IPS-NIHi11 (cell line): ENCODE data around the gene ATOH7.
A peak's percentile ranks its signal among the peaks of the same experiment; 100 is the strongest.
"Not testable (repeated sequence)": the region's sequence is repeated elsewhere in the genome, so short reads cannot be mapped to it uniquely, and the experiment has no call there.

Experiments
- DNase-seq: peaks from one replicate; pipeline ENCODE4 v3.0.0; 2012; ENCODE audit warnings: mixed read lengths, low spot score

The ATOH7 gene

DNA sequence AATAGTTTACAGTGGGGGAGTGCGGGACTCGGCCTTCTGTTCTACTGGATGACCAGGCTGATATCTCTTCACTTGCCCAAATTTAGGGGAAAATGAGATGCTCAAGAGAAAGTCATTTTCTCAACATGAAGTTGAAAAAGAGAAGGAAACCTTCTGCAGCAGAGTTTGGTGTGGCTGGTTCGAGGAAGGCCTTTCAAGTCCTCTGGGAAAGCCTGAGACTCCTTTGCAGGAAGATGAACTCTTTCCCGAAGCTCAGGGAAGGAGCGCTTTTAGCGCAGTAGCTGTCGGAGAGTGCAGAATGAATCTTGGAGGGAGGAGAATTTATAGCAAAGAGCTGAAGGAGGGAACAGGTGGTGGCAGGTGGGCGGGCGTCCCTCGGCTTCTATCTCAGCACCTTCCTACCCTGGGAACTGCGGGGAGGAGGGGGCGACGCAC, at the start of gene ATOH7:
Gene ATOH7 (minus strand): TSS at position 297 of the 435 bp plus-strand sequence. CDS start 436 bp downstream, outside the sequence.
- DNase-seq = peak; percentile 44

DNA sequence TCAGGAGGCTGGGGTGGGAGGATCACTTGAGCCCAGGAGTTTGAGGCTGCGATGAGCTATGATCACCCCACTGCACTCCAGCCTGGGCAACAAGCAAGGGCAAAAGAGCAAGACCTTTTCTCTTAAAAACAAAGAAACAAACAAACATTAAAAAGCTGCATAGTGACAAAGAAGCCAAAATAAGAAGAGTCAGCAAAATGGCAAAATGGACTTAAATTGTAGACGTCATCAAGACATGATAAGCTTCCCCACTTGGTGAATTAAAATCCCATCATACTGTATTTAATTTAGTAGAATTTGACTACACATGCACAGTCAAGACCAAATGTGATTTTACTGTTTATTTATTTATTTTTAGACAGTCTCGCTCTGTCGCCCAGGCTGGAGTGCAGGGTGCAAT, 48.8 kb upstream of the ATOH7 start:
- DNase-seq = no peak

DNA sequence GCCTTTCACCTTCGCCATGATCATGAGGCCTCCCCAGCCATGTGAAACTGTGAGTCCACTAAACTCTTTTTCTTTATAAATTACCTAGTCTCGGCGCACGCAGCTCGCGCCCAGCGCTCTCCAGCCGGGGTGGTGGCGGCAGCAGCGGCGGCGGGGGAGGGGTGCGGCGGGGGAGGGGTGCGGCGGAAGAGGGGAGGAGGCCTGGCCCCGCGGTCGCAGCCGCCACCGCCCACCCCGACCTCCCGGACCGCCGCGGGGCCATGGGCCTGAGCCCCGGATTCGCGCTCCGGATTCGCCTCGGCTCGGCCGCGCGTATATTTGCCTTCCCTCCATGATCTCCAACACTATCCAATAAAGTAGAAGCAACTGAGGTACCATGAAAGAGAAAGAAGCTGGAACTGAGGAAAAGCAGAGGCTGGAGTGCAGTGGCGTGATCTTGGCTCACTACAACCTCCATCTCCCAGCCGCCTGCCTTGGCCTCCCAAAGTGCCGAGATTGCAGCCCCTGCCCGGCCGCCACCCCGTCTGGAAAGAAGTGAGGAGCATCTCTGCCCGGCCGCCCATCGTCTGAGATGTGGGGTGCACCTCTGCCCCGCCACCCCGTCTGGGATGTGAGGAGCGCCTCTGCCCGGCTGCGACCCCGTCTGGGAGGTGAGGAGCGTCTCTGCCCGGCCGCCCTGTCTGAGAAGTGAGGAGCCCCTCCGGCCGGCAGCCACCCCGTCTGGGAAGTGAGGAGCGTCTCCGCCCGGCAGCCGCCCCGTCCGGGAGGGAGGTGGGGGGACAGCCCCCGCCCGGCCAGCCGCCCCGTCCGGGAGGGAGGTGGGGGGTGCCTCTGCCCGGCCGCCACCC, 47.2 kb upstream of the ATOH7 start:
- not testable (repeated sequence) for DNase-seq

DNA sequence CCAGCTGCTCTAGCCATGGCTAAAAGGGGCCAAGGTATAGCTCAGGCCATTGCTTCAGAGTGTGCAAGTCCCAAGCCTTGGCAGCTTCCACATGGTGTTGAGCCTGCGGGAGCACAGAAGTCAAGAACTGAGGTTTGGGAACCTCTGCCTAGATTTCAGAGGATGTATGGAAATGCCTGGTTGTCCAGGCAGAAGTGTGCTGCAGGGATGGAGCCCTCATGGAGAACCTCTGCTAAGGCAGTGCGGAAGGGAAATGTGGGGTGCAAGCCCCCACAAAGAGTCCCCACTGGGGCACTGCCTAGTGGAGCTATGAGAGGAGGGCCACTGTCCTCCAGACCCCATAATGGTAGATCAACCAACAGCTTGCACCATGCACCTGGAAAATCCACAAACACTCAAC, 45.9 kb upstream of the ATOH7 start:
- not testable (repeated sequence) for DNase-seq

DNA sequence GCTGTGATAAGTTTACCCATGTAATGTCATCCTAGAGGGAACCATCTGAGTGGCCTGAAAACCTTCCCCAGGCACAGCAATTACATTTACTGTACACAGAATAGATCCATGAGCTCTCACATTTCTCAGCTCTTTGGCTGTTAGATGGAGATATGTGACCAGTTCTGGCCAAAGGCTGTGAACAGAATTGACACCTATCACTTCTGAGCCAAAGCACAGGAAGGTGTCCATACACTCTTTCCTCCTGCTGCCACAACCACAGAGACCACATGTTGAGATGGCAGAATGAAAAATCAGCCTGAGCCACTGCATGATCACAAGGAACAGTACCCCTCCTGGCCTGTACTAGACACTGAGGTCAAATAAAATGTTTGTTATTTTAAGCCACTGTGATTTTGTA, 44.3 kb upstream of the ATOH7 start:
- DNase-seq = no peak

DNA sequence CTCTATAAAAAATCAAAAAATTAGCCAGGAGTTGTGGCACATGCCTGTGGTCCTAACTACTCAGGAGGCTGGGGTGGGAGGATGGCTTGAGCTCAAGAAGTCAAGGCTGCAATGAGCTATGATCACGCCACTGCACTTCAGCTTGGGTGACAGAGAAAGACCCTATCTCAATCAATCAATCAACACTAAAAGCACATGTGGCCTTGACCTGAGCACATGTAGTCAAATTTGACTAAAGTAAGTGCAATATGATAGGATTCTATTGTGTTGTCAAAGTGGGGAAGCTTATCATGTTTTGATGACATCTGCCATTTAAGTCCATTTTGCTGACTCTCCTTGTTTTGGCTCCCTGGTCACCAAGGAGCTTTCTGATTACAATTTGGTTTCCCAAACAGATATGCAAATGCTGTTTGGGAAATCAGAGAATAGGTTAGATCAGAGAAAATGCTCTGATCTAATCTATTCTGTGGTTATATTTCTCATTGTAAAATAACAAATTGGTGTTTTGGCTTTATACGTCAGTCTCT, 43.8 kb upstream of the ATOH7 start:
- no peak for DNase-seq

DNA sequence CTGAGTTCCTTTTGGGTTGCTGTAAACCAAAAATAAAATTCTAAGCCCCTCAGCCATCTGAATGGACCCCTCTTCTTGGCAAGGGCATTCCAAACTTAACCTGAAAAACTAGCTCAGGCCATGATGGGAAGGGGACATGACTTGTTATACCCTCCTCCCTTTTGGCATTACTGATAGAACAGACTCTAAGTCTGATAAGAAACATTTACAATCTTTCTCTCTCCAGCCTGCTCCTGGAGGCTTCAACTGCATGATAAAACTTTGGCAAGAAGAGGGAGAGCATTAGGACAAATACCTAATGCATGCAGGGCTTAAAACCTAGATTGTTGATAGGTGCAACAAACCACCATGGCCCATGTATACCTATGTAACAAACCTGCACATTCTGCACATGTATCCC, 40.9 kb upstream of the ATOH7 start:
- no peak for DNase-seq

DNA sequence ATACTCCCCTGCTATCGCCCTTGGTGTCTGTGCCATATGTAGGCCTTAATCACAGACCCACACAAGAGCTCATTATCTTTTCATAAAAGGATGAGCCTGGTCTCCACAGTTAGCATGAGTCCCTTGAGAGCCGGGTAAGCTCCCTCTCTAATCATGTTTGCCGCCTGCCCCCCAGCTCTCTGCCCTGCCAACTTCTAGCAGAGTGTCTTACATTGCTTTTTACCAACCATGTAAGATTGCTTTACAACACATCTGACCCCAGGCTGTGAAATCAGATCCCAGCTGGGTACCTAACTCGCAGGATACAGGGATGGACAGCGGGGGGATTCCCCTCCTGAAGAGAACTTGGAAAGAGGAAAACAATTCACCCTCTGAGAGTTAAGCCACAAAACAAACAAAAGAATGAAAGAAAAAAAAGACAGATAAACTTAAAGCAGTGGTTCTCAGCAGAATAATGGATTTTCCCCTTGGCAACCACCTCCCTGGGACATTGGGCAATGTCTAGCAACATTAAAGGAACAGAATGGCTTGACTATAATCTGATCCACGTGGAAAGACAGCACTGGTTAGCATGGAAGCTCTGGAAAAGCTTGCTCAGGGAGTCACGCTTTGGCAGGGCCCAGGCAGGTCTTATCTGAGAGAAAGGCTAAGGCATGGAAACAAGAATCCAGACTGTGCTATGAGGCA, 39.4 kb upstream of the ATOH7 start:
- no peak for DNase-seq

DNA sequence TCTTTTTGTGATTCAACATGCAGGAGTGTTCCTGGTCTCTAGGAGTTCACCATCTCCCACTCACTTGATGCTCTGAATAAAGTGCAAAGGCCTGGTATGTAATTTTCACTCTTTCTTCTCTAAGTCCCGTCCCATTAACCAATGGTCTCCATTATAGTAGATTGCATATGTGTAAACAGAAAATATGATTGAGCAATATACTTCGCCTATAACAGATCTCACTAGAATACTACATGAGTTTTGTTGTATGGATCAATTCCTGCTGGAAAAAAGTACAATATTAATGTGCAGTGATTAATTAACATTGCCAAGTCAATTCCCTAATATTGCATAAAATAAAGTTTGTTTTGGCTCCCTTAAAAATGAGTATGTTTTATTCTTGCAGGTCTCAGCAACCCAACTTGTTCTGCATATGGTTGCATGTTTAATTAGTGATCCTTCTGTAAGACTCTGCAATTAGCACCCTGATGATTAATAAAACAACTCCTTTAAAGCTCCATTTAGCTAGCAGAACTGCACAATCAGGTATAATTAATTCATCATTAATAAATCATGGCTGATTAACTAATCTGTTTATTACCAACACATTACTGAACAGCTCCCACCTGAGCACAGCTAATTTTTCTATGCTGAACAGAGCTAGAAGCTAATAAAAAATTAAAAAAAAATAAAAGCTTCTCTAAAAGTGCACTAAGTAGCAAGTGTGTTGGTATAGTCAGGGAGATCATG, 37.8 kb upstream of the ATOH7 start:
- DNase-seq = no peak

DNA sequence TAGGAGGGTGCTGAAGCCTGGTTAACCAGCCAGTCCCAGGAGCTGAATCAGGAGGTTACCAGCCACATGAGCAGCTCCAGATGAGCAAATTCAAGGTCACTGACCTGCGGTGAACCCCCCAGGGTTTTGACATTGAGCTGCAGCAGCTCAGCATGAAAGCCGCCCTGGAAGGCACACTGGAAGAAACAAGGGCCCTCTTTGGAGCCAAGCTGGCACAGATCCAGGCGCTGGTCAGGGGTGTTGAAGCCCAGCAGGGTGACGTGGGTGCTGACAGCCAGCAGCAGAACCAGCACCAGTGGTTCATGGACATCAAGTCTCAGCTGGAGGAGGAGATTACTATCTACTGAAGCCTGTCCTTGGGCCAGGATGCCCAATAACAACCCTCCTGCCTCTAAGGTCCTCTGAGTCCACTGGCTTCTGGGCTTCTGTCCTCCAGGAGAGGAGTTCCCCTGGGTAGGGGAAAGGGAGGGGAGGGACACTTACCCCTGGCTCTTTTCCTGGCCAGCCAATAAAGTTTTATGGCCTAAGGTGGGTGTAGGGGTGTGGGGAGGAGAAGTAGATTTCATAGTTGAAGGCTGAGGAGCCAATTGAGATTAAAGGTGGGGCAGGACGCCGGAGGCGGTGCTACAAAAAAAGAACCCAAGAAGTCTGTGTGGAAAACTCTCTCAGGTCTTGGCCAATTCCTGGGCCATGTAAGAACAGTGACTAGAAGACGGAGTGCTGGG, 29.4 kb upstream of the ATOH7 start:
- no peak for DNase-seq

DNA sequence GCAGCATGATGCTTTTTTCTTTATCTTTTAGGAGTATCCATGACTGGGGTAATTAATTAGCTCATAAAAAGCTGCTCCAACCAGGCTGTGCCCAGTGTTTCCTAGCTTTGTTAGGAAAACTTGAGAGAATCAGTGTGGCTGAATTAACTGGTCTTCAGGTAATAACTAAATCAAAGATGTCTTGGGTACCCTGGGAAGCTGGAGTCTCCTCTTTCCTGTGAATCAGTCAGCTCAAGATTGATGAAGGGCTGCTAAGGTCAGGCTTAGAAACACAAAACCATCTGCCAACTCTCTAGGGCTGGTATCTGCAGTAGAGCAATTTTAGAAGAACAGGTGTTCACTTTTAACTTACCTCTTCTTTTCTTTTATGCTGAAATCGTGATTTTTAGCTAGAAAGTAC, 21.4 kb upstream of the ATOH7 start:
- no peak for DNase-seq

DNA sequence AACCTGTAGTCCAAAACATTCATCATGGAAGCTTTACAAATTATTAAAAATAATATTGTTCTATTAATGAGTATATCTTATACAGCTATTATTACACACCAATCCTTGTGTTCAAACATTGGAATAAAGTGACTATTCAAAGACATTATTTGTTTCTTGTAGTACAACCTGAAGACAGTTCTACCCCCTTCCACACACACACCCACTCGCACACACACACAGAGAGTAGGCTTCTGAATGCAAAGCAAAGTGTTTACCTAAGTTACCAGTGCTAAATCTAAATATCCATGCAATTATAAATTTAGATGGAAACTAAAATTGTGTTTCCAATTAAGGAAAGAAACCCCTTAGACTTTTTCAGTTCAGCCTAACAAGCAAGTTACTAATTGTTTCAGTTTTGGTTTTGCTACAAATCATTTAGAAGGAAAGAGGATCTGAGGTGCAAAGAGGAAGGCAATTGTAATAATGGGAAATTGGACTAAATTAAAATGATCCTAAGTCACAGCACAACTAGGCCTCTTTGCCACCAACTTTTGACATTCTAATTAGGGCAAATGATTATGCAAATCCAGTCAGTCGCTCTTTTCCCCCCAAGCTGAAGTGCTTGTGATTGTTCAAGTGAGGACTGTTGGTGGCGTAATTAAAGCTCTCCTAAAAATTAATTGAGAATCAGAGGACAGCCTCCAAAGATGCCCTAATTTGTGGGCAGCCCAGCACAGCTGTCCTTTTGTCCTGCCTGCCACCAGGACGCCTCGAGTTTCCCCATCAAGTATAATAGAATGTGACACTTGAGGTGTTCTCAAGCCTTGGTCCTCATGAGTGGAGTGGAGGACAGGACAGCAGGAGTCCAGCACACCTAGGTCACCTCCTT, 19.9 kb upstream of the ATOH7 start:
- no peak for DNase-seq

DNA sequence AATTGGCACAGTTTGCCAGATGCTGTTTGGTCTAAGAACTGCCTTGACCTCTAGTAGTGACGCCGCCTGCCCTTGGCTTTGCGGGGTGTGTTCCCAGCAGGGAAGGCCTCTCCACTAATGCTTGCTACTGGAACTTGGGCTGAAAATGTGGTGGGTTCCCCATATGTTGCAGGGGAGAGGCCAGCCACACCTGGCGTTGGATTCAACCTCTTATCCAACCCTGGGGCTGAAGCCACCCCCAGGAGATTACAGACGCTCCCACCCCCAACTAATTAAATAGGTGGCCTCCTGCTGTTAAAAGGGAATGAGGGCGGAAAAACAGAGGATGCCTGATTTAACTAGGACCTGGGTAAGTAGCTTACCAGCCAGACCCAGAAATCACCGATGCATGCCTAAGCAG, 19.2 kb upstream of the ATOH7 start:
- peak; percentile 61 for DNase-seq

DNA sequence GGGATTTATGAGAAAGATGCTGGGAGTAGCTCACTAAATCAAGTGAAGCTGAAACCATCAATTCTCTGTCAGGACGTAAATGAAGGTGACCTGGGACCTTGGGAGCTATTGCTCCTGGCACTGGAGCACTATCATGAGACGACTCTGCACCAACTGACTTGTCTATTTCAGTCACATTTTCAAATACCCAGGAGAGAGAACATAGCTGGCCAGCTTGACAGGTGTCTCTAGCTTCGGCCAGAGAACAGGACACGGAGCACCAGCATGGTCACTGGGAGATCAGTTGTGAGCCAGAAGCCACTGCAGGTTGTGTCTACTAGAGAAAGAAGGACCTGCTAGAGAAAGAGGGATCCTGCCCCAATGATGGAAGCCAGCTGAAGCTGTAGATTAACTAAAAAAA, 17.4 kb upstream of the ATOH7 start:
- no peak for DNase-seq

DNA sequence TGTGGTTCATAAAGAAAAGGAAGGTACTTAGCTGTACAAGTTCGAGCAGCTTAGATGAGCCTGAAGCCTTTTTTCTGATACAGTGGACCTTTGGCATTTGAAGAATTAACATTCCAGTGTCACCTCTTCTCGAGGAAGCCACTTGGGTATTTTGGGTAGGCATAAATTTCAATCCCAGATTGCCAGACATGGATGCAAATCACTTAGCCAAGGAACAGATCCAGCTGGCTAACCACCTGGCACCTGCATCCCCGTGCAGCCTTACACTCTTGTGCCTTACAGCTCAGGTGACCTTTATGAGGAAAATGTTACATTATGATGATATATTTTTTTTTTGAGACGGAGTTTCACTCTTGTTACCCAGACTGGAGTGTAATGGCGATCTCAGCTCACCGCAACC, 16.0 kb upstream of the ATOH7 start:
- DNase-seq = no peak

DNA sequence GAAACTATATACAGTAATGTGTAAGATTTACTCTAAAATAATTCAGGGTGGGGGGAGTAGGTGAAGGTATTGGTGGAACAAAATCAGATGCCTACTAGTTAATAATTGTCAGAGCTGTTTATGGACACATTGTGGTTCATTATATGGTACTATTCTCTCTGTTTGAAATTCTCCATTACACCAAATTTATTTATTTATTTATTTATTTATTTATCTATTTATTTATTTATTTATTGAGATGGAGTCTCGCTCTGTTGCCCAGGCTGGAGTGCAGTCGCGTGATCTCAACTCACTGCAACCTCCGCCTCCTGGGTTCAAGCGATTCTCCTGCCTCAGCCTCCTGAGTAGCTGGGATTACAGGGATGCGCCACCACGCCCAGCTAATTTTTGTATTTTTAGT, 14.5 kb upstream of the ATOH7 start:
- not testable (repeated sequence) for DNase-seq

DNA sequence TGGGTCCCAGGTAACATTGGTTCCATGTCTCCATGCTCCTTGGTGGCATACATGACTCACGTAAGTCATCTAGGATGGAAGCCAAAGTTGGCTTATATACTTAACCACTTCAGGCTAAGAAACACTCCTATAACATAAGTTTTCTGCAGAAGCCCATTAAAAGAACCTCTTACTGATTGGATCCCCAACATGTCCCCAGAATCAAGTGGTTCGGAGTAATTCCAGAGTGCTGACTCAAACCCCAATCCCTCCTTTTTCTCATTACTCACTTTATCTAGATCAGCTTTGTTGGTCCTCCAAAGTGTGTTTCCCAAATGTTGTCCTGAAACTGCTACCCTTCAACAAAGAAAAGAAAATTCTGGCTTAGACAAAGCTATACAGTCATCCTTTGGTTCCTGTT, 10.1 kb upstream of the ATOH7 start:
- DNase-seq = no peak

DNA sequence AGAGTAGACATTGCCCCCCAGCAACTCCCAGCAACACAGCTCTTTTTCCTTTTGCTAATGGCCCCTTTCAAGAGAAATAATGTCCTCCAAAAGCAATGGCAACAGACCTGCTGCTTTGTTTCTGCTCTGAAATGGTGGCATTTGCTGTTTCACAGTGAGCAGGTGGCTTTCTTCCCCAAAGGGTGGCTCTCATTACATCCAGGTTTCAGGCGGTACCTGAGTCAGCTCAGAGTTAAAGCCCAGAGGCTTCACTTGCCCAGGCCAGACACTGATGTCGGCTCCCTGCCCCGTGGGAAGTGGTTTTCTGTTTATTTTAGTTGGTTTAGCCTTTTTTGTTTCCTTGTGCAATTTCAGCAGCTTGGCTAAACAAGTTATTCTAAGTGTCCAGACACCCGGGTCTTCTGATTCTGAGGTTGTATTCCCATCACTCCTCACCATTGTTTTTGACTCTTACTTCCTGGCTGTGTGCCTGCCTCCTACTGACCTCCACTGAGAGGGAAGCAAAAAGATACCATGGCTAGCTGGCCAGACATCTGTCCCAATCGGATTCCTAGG, 7.8 kb upstream of the ATOH7 start:
- no peak for DNase-seq

DNA sequence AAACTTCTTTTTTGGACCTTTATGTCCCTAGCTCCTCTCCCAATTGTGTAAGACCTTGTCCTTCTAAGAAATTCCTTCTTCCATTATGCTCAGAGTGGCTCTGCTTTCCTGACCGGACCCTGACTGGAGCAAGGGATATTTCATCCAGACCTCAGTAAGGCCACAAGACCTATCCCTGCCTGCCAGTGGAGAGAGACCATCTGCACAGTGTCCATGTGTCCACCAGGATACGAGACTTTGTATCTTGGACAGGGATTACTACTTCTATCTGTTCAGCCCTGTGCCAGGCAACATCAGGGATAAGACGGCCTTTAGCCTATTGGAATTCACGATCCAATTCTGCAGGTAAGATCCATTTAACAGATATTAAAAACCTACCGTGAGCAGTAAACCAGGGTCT, 7.2 kb upstream of the ATOH7 start:
- no peak for DNase-seq

DNA sequence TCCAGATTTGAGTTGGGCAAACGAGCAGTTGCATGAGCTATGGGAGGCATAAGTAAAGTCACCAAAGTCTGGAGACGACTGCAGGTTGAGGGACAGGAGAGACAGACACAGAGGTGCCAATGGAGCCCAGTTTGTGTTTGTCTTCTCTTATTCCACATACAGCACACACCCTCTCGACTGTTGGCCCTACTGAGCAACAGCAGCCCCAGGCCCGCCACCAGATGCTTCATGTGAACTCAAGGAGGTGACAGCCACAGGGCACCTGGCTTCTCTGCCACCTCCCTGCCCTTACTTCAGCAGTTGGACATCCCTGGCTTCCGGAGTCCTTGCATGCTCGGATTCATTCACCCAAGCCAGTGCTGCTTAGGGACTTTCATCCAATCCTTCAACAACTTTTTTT, 6.5 kb upstream of the ATOH7 start:
- DNase-seq = no peak

DNA sequence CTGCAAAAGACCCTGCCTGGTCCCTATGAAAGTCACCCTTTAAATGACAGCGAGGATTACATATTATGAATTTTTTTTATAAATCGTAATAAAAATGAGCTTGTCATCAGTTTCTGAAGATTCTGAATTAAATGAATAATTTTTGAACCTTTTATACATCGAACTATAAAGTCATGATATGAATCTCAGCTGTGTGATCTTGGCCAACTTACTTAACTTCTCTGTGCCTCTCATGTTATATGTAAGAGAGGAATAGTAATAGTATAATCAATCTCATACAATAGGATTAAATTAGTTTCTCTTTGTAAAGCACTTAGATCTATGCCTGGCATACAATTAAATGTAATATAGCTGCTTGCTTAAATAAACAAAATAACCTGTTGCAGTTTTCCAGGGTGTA, 5.3 kb upstream of the ATOH7 start:
- no peak for DNase-seq
